ENCODE results near the gene KCNJ13.

The KCNJ13 gene

DNA sequence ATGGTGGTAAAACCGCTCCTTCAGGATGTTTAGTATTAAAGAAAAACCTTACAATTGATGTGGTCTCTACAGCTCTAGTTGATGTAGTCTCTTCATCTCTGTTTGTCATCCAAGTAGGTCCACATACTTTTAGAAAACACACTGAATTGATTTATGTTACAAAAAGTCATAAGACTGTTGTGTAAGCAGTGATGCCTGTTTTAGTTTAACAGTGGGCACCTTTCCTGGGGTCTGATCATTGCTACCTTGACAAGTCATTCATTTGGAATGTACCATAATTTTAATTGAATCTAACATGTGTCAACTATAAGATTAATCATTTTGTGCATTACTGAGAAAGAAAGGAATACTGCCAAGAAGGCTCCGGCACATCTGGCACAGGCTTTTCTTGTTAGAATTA, 44.9 kb downstream of the KCNJ13 start:
- Histone ChIP-seq H3K4me3 (ENCODE audit: low read depth, low read length, poor library complexity, severe bottlenecking) (no peak overlapping the region), H3K36me3 (ENCODE audit: insufficient read depth, low read length) (peaks cover 57% of the 10 kb centered on the region), H4K20me1 (ENCODE audit: insufficient read depth, low read length) (no peaks in the 10 kb centered on the region), H3K27ac (ENCODE audit: low read depth, low read length, poor library complexity, severe bottlenecking) (no peak overlapping the region), H3K4me2 (ENCODE audit: low read length) (no peak overlapping the region), H3K27me3 (ENCODE audit: insufficient read depth, low read length) (no peaks in the 10 kb centered on the region), H3K9me2 (ENCODE audit: low read depth, low read length) (no peaks in the 10 kb centered on the region), H3F3A (ENCODE audit: insufficient read depth, low read length) (no peaks in the 10 kb centered on the region), H3K9ac (ENCODE audit: low read length) (no peak overlapping the region), H2AFZ (ENCODE audit: low read length) (no peak overlapping the region), H3K9me3 (ENCODE audit: low read length) (no peaks in the 10 kb centered on the region), H3K79me2 (ENCODE audit: insufficient read depth, low read length) (no peaks in the 10 kb centered on the region), H3K4me1 (ENCODE audit: insufficient read depth, low read length, severe bottlenecking) (no peaks in the 10 kb centered on the region)
- TF ChIP-seq, protein P1, sequence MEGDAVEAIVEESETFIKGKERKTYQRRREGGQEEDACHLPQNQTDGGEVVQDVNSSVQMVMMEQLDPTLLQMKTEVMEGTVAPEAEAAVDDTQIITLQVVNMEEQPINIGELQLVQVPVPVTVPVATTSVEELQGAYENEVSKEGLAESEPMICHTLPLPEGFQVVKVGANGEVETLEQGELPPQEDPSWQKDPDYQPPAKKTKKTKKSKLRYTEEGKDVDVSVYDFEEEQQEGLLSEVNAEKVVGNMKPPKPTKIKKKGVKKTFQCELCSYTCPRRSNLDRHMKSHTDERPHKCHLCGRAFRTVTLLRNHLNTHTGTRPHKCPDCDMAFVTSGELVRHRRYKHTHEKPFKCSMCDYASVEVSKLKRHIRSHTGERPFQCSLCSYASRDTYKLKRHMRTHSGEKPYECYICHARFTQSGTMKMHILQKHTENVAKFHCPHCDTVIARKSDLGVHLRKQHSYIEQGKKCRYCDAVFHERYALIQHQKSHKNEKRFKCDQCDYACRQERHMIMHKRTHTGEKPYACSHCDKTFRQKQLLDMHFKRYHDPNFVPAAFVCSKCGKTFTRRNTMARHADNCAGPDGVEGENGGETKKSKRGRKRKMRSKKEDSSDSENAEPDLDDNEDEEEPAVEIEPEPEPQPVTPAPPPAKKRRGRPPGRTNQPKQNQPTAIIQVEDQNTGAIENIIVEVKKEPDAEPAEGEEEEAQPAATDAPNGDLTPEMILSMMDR (IDR thresholded peaks at IDR 0.05; ENCODE audit: low read length), result no peak
- TF ChIP-seq EZH2 (IDR thresholded peaks at IDR 0.05; ENCODE audit: borderline replicate concordance, low read length), result no peak

DNA sequence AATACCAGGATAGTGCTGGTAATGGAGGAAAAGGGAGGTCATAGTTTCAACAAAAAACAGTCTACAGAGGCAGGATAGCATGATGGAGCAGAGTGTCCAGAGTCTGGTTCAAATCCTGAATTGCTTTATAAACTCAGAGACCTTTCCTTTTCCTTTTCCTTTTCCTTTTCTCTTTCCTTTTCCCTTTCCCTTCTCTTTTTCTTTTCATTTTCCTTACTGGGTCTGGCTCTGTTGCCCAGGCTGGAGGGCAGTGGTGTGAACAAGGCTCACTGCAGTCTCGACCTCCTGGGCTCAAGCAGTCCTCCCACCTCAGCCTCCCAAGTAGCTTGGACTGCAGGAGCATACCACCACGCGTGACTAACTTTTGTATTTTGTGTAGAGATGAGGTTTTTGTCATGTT, 47.6 kb downstream of the KCNJ13 start:
- no peak overlapping the region for H2AFZ ChIP-seq (ENCODE audit: low read length)
- H3K27me3 ChIP-seq (ENCODE audit: insufficient read depth, low read length), result no peaks in the 10 kb centered on the region
- H3K9me3 ChIP-seq (ENCODE audit: low read length), result no peaks in the 10 kb centered on the region
- H4K20me1 ChIP-seq (ENCODE audit: insufficient read depth, low read length), result no peaks in the 10 kb centered on the region
- no peak overlapping the region for H3K4me2 ChIP-seq (ENCODE audit: low read length)
- H3K4me3 ChIP-seq (ENCODE audit: low read depth, low read length, poor library complexity, severe bottlenecking), result no peak overlapping the region
- H3K27ac ChIP-seq (ENCODE audit: low read depth, low read length, poor library complexity, severe bottlenecking), result no peak overlapping the region
- peaks cover 61% of the 10 kb centered on the region for H3K36me3 ChIP-seq (ENCODE audit: insufficient read depth, low read length)
- no peaks in the 10 kb centered on the region for H3K4me1 ChIP-seq (ENCODE audit: insufficient read depth, low read length, severe bottlenecking)
- TF ChIP-seq EZH2 (IDR thresholded peaks at IDR 0.05; ENCODE audit: borderline replicate concordance, low read length), result no peak
- TF ChIP-seq, protein P1 (IDR thresholded peaks at IDR 0.05; ENCODE audit: low read length), result no peak
- no peak overlapping the region for H3K9ac ChIP-seq (ENCODE audit: low read length)
- H3F3A ChIP-seq (ENCODE audit: insufficient read depth, low read length), result no peaks in the 10 kb centered on the region
- no peaks in the 10 kb centered on the region for H3K9me2 ChIP-seq (ENCODE audit: low read depth, low read length)
- peaks cover 7% of the 10 kb centered on the region; the same call in 1 of the 2 replicates for H3K79me2 ChIP-seq (ENCODE audit: insufficient read depth, low read length)

- Histone ChIP-seq H3K4me1 (ENCODE audit: insufficient read depth, low read length, severe bottlenecking) (no peaks in the 10 kb centered on the region), H3F3A (ENCODE audit: insufficient read depth, low read length) (no peaks in the 10 kb centered on the region), H3K9ac (ENCODE audit: low read length) (no peak overlapping the region), H3K27me3 (ENCODE audit: insufficient read depth, low read length) (no peaks in the 10 kb centered on the region), H3K79me2 (ENCODE audit: insufficient read depth, low read length) (peaks cover 32% of the 10 kb centered on the region), H2AFZ (ENCODE audit: low read length) (no peak overlapping the region), H3K4me2 (ENCODE audit: low read length) (no peak overlapping the region), H3K27ac (ENCODE audit: low read depth, low read length, poor library complexity, severe bottlenecking) (no peak overlapping the region), H3K9me3 (ENCODE audit: low read length) (no peaks in the 10 kb centered on the region), H4K20me1 (ENCODE audit: insufficient read depth, low read length) (no peaks in the 10 kb centered on the region), H3K9me2 (ENCODE audit: low read depth, low read length) (no peaks in the 10 kb centered on the region), H3K36me3 (ENCODE audit: insufficient read depth, low read length) (peaks cover 70% of the 10 kb centered on the region), H3K4me3 (ENCODE audit: low read depth, low read length, poor library complexity, severe bottlenecking) (no peak overlapping the region)
- no peak for TF ChIP-seq EZH2 (IDR thresholded peaks at IDR 0.05; ENCODE audit: borderline replicate concordance, low read length)
- TF ChIP-seq, protein P1 (IDR thresholded peaks at IDR 0.05; ENCODE audit: low read length), result no peak
Measured at GRCh38 chr2:232723027-232723426, 53.3 kb downstream of the KCNJ13 start.
